Upper lobe of left lung (tissue), 4 donors: ENCODE results near the gene COL8A1.

Experiments
- POLR2A ChIP-seq, 4 donors: fragments of 450-650 bp; IDR thresholded peaks; one replicate each; pipeline ENCODE4 v1.5.1; 2016 to 2017; ENCODE audit warnings: antibody characterized with exemption in 4 of 4, mild to moderate bottlenecking in 2 of 4
- POLR2AphosphoS5 ChIP-seq, 2 donors: sonication (generic); formaldehyde crosslinking; IDR thresholded peaks; one replicate each; pipeline ENCODE4 v1.5.1; 2017; ENCODE audit warnings: antibody characterized with exemption in 2 of 2
- TF ChIP-seq, protein P1 (sequence below), 6 experiments: fragments of 450-650 bp in 4 of 6; fragments of 200-600 bp in 2 of 6; sonication (generic) in 2 of 6; IDR thresholded peaks; one replicate each; pipeline ENCODE4 v1.5.1; 2016 to 2019; ENCODE audit warnings: antibody characterized with exemption in 6 of 6

DNA sequence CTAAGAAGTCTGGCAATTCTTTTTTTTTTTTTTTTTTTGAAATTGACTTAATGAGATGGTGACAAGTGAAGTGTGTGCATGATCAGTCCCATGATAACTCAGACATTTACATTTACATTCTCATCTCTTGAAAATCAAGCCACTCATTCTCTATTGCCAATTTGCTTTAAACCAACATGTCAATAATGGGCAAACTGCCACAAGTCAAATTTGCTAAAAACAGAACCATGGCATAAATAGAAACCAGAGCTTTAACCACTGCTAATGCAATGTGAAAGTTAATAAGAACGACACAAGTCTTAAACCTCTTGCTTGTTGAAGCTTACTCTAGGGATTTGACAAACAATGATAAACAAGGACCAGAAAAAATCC lies 12.0 kb upstream of the COL8A1 start:
- no peak for TF ChIP-seq POLR2AphosphoS5 (IDR thresholded peaks at IDR 0.05)
- TF ChIP-seq, protein P1, sequence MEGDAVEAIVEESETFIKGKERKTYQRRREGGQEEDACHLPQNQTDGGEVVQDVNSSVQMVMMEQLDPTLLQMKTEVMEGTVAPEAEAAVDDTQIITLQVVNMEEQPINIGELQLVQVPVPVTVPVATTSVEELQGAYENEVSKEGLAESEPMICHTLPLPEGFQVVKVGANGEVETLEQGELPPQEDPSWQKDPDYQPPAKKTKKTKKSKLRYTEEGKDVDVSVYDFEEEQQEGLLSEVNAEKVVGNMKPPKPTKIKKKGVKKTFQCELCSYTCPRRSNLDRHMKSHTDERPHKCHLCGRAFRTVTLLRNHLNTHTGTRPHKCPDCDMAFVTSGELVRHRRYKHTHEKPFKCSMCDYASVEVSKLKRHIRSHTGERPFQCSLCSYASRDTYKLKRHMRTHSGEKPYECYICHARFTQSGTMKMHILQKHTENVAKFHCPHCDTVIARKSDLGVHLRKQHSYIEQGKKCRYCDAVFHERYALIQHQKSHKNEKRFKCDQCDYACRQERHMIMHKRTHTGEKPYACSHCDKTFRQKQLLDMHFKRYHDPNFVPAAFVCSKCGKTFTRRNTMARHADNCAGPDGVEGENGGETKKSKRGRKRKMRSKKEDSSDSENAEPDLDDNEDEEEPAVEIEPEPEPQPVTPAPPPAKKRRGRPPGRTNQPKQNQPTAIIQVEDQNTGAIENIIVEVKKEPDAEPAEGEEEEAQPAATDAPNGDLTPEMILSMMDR (IDR thresholded peaks at IDR 0.05) = no peak
- TF ChIP-seq POLR2A (IDR thresholded peaks at IDR 0.05) = no peak
